ENCODE data around the gene ANXA1. TPM values are rescaled to one million over a fixed set of nuclear protein-coding genes. Genes with fewer than 3 reads are reported as not detected.

The ANXA1 gene
- total RNA-seq, 1 donor from 2014 or later: 189 TPM

DNA sequence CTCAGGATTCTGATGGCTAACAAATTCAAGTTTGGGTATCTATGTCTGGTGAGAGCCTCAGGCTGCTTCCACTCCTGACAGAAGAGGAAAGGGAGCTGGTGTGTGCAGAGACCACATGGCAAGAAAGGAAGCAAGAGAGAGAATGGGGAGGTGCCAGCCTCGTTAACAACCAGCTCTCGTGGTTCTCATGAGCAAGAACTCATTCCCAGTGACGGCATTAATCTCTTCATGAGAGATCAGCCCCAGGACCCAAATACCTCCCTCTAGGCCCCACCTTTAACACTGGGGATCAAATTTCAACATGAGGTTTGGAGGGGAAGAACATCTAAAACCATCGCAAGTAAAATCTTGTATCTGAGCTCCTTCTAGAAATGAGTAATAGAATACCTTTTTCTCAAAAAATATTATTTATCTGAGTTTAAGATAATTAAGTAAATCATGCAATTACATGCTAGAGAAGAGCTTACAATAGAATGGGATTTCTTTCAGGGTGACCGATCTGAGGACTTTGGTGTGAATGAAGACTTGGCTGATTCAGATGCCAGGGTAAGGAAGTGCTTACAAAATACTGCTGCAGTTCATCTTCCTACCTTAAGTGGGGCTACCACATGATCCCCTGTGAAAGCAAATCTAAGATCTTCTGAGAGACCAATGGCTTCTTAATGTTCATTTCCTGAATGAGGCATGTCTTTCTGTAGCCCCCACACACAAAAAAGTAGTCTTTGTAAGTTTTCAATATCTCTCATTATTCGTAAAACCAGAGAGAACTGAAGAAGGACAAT is 11.5 kb downstream of the ANXA1 start:
- no peak for DNase-seq (ENCODE audit: low read depth)
- H3K36me3 ChIP-seq (ENCODE audit: control insufficient read depth, insufficient read depth, low read length): peaks cover 2% of the 10 kb centered on the region
- TF ChIP-seq, protein P1, sequence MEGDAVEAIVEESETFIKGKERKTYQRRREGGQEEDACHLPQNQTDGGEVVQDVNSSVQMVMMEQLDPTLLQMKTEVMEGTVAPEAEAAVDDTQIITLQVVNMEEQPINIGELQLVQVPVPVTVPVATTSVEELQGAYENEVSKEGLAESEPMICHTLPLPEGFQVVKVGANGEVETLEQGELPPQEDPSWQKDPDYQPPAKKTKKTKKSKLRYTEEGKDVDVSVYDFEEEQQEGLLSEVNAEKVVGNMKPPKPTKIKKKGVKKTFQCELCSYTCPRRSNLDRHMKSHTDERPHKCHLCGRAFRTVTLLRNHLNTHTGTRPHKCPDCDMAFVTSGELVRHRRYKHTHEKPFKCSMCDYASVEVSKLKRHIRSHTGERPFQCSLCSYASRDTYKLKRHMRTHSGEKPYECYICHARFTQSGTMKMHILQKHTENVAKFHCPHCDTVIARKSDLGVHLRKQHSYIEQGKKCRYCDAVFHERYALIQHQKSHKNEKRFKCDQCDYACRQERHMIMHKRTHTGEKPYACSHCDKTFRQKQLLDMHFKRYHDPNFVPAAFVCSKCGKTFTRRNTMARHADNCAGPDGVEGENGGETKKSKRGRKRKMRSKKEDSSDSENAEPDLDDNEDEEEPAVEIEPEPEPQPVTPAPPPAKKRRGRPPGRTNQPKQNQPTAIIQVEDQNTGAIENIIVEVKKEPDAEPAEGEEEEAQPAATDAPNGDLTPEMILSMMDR (IDR thresholded peaks at IDR 0.05; ENCODE audit: insufficient read depth, low read length, poor library complexity, severe bottlenecking): no peak
- H3K4me3 ChIP-seq (ENCODE audit: low read depth, low read length): no peak overlapping the region
- H3K27me3 ChIP-seq (ENCODE audit: control insufficient read depth, insufficient read depth, low read length): no peaks in the 10 kb centered on the region

GRCh38 chr9:73165911-73166310 is 14.2 kb downstream of the ANXA1 start:
- Histone ChIP-seq H3K4me3 (ENCODE audit: low read depth, low read length) (no peak overlapping the region), H3K27me3 (ENCODE audit: control insufficient read depth, insufficient read depth, low read length) (no peaks in the 10 kb centered on the region), H3K36me3 (ENCODE audit: control insufficient read depth, insufficient read depth, low read length) (peaks cover 1% of the 10 kb centered on the region)
- TF ChIP-seq, protein P1 (IDR thresholded peaks at IDR 0.05; ENCODE audit: insufficient read depth, low read length, poor library complexity, severe bottlenecking): no peak
- no peak for DNase-seq (ENCODE audit: low read depth)

DNA sequence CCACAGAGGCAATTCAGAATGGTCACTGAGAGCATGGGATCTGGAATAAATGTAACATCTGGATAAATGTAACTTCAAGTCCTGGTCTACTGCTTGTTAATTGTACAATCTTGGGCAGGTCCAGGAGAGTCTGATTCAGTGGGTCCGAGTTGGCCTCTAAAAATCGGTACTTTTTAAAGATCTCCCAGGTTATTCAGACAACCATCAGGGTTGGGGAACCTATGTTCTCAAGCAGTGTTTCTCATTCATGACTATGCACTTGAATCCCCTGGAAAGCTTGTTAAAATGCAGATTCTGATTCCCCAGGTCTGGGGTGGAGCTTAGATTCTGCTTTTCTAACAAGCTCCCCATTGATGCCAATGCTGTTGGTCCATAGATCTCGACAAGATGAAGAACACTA is 14.8 kb downstream of the ANXA1 start:
- Histone ChIP-seq H3K27me3 (ENCODE audit: control insufficient read depth, insufficient read depth, low read length) (no peaks in the 10 kb centered on the region), H3K36me3 (ENCODE audit: control insufficient read depth, insufficient read depth, low read length) (peaks cover 1% of the 10 kb centered on the region), H3K4me3 (ENCODE audit: low read depth, low read length) (no peak overlapping the region)
- TF ChIP-seq, protein P1 (IDR thresholded peaks at IDR 0.05; ENCODE audit: insufficient read depth, low read length, poor library complexity, severe bottlenecking): no peak
- DNase-seq (ENCODE audit: low read depth): no peak

DNA sequence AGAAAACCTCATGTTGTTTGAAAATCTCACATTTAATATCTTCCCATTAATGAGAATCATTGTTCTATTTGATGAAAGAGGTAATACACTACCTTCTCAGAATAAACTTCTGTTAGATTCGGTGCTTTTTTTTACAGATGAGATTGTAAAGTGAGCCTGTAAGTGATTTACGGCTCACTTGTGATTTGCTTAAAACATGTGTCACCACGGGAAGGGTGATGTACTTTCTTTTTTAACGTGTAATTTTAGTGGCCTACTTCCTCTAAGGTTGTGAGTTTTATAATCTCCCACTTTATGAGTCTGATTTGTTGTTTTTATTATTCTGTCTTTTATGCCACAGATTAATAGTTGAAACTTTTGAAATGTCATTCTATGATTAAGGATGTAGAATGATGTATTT is 15.9 kb downstream of the ANXA1 start:
- no peak overlapping the region for H3K4me3 ChIP-seq (ENCODE audit: low read depth, low read length)
- no peak for DNase-seq (ENCODE audit: low read depth)
- TF ChIP-seq, protein P1 (IDR thresholded peaks at IDR 0.05; ENCODE audit: insufficient read depth, low read length, poor library complexity, severe bottlenecking): no peak
- no peaks in the 10 kb centered on the region for H3K27me3 ChIP-seq (ENCODE audit: control insufficient read depth, insufficient read depth, low read length)
- H3K36me3 ChIP-seq (ENCODE audit: control insufficient read depth, insufficient read depth, low read length): peaks cover 1% of the 10 kb centered on the region

DNA sequence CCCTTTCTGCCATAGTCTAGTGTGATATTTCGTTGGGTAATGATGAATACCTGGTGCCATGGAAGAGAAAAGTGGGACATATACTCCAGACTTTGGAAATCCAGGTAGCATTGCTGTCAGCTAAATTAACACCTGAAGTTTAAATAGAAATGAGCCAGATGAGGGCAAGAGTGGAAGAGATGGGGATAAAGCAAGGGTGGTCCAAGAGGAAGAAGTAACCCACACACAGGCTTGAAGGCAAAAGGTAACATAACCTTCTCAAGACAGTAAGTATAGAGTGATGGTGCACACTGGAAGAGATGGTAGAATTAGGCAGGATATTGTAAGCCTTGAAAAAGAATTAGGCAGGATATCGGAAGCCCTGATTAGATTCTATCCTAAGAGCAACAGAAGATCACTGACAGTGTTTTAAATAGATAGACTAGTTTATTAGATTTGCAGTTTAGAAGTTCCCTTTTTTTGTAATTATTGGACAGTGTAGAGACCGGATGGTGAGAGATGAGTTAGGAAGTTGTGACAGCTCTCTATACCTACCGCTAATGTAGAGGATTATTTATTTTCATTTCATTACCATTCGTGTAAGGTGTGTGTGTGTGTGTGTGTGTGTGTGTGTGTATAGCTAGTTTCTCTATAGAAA is 16.8 kb downstream of the ANXA1 start:
- Histone ChIP-seq H3K27me3 (ENCODE audit: control insufficient read depth, insufficient read depth, low read length) (no peaks in the 10 kb centered on the region), H3K36me3 (ENCODE audit: control insufficient read depth, insufficient read depth, low read length) (peaks cover 1% of the 10 kb centered on the region), H3K4me3 (ENCODE audit: low read depth, low read length) (no peak overlapping the region)
- no peak for DNase-seq (ENCODE audit: low read depth)
- TF ChIP-seq, protein P1 (IDR thresholded peaks at IDR 0.05; ENCODE audit: insufficient read depth, low read length, poor library complexity, severe bottlenecking): no peak
